Astrocyte (in vitro differentiated cells and primary cell): ENCODE measurements around the gene CRHR1. TPM values are rescaled to one million over a fixed set of nuclear protein-coding genes. Genes with fewer than 3 reads are reported as not detected.
A peak's percentile ranks its signal among the peaks of the same experiment; 100 is the strongest.

Experiments
- DNase-seq: peaks from one replicate; pipeline ENCODE4 v3.0.0-alpha.2; 2010; ENCODE audit warnings: low read depth
- FAIRE-seq: peaks from 2 replicates; lab custom pipeline; 2011; peaks lifted over from hg19 to GRCh38; lab: Jason Lieb, UNC
- H2AFZ ChIP-seq: 2 replicates; pipeline ENCODE4 v1.6.0; 2012; ENCODE audit warnings: low read depth, low read length, inconsistent platforms
- H3K27ac ChIP-seq: 2 replicates; pipeline ENCODE4 v1.5.1; 2011; ENCODE audit warnings: low read depth, low read length, inconsistent platforms
- H3K27me3 ChIP-seq: 2 replicates; pipeline ENCODE4 v1.6.0; 2011; ENCODE audit warnings: low read length, inconsistent platforms; ENCODE audit not compliant: insufficient read depth
- H3K36me3 ChIP-seq: 2 replicates; pipeline ENCODE4 v1.5.1; 2011; ENCODE audit warnings: low read length, inconsistent platforms; ENCODE audit not compliant: insufficient read depth
- H3K4me1 ChIP-seq: 2 replicates; pipeline ENCODE4 v1.5.1; 2011; ENCODE audit warnings: low read length, inconsistent platforms; ENCODE audit not compliant: insufficient read depth
- H3K4me2 ChIP-seq: 2 replicates; pipeline ENCODE4 v1.6.0; 2012; ENCODE audit warnings: low read length, inconsistent platforms
- H3K4me3 ChIP-seq: 2 replicates; pipeline ENCODE4 v1.5.1; 2011; ENCODE audit warnings: low read depth, mild to moderate bottlenecking, low read length, inconsistent platforms; ENCODE audit not compliant: insufficient read depth
- H3K79me2 ChIP-seq: 2 replicates; pipeline ENCODE4 v1.6.0; 2012; ENCODE audit warnings: mild to moderate bottlenecking, low read length, inconsistent platforms; ENCODE audit not compliant: insufficient read depth
- H3K9ac ChIP-seq: 2 replicates; pipeline ENCODE4 v1.6.0; 2012; ENCODE audit warnings: mild to moderate bottlenecking, low read length, inconsistent platforms
- H3K9me3 ChIP-seq: 2 replicates; pipeline ENCODE4 v1.5.1; 2012; ENCODE audit warnings: low read depth, mild to moderate bottlenecking, low read length, inconsistent platforms; ENCODE audit not compliant: insufficient read depth
- H4K20me1 ChIP-seq: 2 replicates; pipeline ENCODE4 v1.6.0; 2012; ENCODE audit warnings: low read length, inconsistent platforms; ENCODE audit not compliant: insufficient read depth
- H3K27ac Mint-ChIP-seq: one replicate; pipeline ENCODE4 v1.8.0; 2021; ENCODE audit warnings: mild to moderate bottlenecking, mixed read lengths; ENCODE audit not compliant: unreplicated experiment
- H3K27me3 Mint-ChIP-seq: one replicate; pipeline ENCODE4 v1.8.0; 2021; ENCODE audit warnings: low read depth, mixed read lengths; ENCODE audit not compliant: unreplicated experiment
- H3K36me3 Mint-ChIP-seq: one replicate; pipeline ENCODE4 v1.8.0; 2021; ENCODE audit warnings: low read depth, mixed read lengths; ENCODE audit not compliant: unreplicated experiment
- H3K4me1 Mint-ChIP-seq: one replicate; pipeline ENCODE4 v1.8.0; 2021; ENCODE audit warnings: low read depth, mixed read lengths; ENCODE audit not compliant: unreplicated experiment
- H3K4me3 Mint-ChIP-seq: one replicate; pipeline ENCODE4 v1.8.0; 2021; ENCODE audit warnings: mild to moderate bottlenecking, moderate library complexity, mixed read lengths; ENCODE audit not compliant: unreplicated experiment
- H3K9me3 Mint-ChIP-seq: one replicate; pipeline ENCODE4 v1.8.0; 2021; ENCODE audit warnings: mild to moderate bottlenecking, mixed read lengths; ENCODE audit not compliant: unreplicated experiment
- CTCF ChIP-seq: IDR thresholded peaks from 2 replicates; pipeline ENCODE4 v1.5.1; 2011; ENCODE audit warnings: low read depth, mild to moderate bottlenecking, inconsistent platforms, low read length, moderate library complexity; ENCODE audit not compliant: insufficient read depth
- EZH2 ChIP-seq: IDR thresholded peaks from 2 replicates; pipeline ENCODE4 v1.6.1; 2012; ENCODE audit warnings: mild to moderate bottlenecking, low read length, inconsistent platforms; ENCODE audit not compliant: insufficient read depth
- total RNA-seq: library from RNA; stranded (reverse); gene quantifications from 2 replicates; pipeline ENCODE4 v1.2.1, GENCODE V29; 2021

CRHR1 gene
- total RNA-seq, 1 donor from 2014 or later = 0.20 TPM

- FAIRE-seq = no peak
- H3K9me3 Mint-ChIP-seq = peaks cover 2% of the 10 kb centered on the region
- H3K79me2 ChIP-seq = no peaks in the 10 kb centered on the region
Observed at GRCh38 chr17:45812102-45812501, 28.0 kb downstream of the CRHR1 start.

DNA sequence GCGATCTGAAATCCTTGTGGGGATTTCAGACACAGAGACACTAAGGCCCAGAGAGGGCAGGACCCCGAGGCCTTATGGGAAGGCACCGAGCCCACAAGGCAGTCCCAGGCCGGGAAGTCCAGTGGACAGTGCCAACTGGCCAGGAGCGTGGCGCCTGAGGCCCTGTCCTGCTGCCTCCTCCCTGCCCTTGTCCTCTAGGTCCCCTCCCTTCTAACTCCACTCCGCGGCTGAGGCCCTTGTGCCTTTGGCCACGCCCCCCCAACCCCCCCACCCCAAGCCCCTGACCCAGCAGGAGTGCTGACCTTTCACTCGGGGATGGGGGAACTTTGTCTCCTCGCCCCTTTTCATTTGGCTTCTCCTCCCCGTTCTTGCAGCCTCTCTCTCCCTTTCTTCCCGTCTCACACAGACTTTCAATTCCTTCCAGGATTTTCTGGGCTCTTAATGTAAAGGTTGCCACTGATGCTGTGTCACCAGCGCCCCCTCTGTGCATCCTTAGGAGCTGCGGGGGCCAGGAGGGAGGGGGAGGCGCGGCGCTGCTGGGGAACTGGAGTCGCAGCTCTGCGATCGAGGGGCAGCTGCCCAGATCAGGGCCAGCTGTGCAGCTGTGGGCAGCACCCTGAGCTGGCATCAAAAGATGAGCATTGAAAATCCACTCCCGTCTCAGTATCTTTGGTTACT, 29.1 kb downstream of the CRHR1 start:
- Histone ChIP-seq H3K36me3 (no peaks in the 10 kb centered on the region), H2AFZ (no peak overlapping the region), H3K4me2 (no peak overlapping the region), H3K79me2 (no peaks in the 10 kb centered on the region), H3K9ac (no peak overlapping the region), H3K27ac (no peak overlapping the region), H3K27me3 (peaks cover 12% of the 10 kb centered on the region), H3K9me3 (no peaks in the 10 kb centered on the region), H3K4me3 (no peak overlapping the region), H3K4me1 (no peaks in the 10 kb centered on the region), H4K20me1 (no peaks in the 10 kb centered on the region)
- Mint-ChIP-seq H3K4me1 (no peaks in the 10 kb centered on the region), H3K9me3 (peaks cover 2% of the 10 kb centered on the region), H3K27ac (no peak overlapping the region), H3K27me3 (peaks cover 65% of the 10 kb centered on the region), H3K36me3 (no peaks in the 10 kb centered on the region), H3K4me3 (no peak overlapping the region)
- FAIRE-seq = no peak
- DNase-seq = no peak
- TF ChIP-seq EZH2 = no peak
- TF ChIP-seq CTCF = no peak

More at GRCh38 chr17:45812102-45812501, 28.0 kb downstream of the CRHR1 start:
- Histone ChIP-seq H3K36me3 (no peaks in the 10 kb centered on the region), H3K4me1 (no peaks in the 10 kb centered on the region), H3K27me3 (peaks cover 12% of the 10 kb centered on the region), H3K9me3 (no peaks in the 10 kb centered on the region), H3K9ac (no peak overlapping the region), H3K4me2 (no peak overlapping the region), H2AFZ (no peak overlapping the region), H3K4me3 (no peak overlapping the region), H4K20me1 (no peaks in the 10 kb centered on the region), H3K27ac (no peak overlapping the region)
- Mint-ChIP-seq H3K27ac (no peak overlapping the region), H3K36me3 (no peaks in the 10 kb centered on the region), H3K27me3 (peaks cover 70% of the 10 kb centered on the region), H3K4me1 (no peaks in the 10 kb centered on the region), H3K4me3 (no peak overlapping the region)
- TF ChIP-seq CTCF = peak; percentile 20
- no peak for TF ChIP-seq EZH2
- peak; percentile 3 for DNase-seq
